Astrocyte (in vitro differentiated cells and primary cell): ENCODE results near the gene UBLCP1. TPM values are rescaled to one million over a fixed set of nuclear protein-coding genes. Genes with fewer than 3 reads are reported as not detected.
"Not testable (repeated sequence)": the region's sequence is repeated elsewhere in the genome, so short reads cannot be mapped to it uniquely, and the experiment has no call there.

Experiments used
- DNase-seq: peaks from one replicate; pipeline ENCODE4 v3.0.0-alpha.2; 2010; ENCODE audit warnings: low read depth
- FAIRE-seq: peaks from 2 replicates; lab custom pipeline; 2011; peaks lifted over from hg19 to GRCh38; lab: Jason Lieb, UNC
- H2AFZ ChIP-seq: 2 replicates; pipeline ENCODE4 v1.6.0; 2012; ENCODE audit warnings: low read depth, low read length, inconsistent platforms
- H3K27ac ChIP-seq: 2 replicates; pipeline ENCODE4 v1.5.1; 2011; ENCODE audit warnings: low read depth, low read length, inconsistent platforms
- H3K27me3 ChIP-seq: 2 replicates; pipeline ENCODE4 v1.6.0; 2011; ENCODE audit warnings: low read length, inconsistent platforms; ENCODE audit not compliant: insufficient read depth
- H3K36me3 ChIP-seq: 2 replicates; pipeline ENCODE4 v1.5.1; 2011; ENCODE audit warnings: low read length, inconsistent platforms; ENCODE audit not compliant: insufficient read depth
- H3K4me1 ChIP-seq: 2 replicates; pipeline ENCODE4 v1.5.1; 2011; ENCODE audit warnings: low read length, inconsistent platforms; ENCODE audit not compliant: insufficient read depth
- H3K4me2 ChIP-seq: 2 replicates; pipeline ENCODE4 v1.6.0; 2012; ENCODE audit warnings: low read length, inconsistent platforms
- H3K4me3 ChIP-seq: 2 replicates; pipeline ENCODE4 v1.5.1; 2011; ENCODE audit warnings: low read depth, mild to moderate bottlenecking, low read length, inconsistent platforms; ENCODE audit not compliant: insufficient read depth
- H3K79me2 ChIP-seq: 2 replicates; pipeline ENCODE4 v1.6.0; 2012; ENCODE audit warnings: mild to moderate bottlenecking, low read length, inconsistent platforms; ENCODE audit not compliant: insufficient read depth
- H3K9ac ChIP-seq: 2 replicates; pipeline ENCODE4 v1.6.0; 2012; ENCODE audit warnings: mild to moderate bottlenecking, low read length, inconsistent platforms
- H3K9me3 ChIP-seq: 2 replicates; pipeline ENCODE4 v1.5.1; 2012; ENCODE audit warnings: low read depth, mild to moderate bottlenecking, low read length, inconsistent platforms; ENCODE audit not compliant: insufficient read depth
- H4K20me1 ChIP-seq: 2 replicates; pipeline ENCODE4 v1.6.0; 2012; ENCODE audit warnings: low read length, inconsistent platforms; ENCODE audit not compliant: insufficient read depth
- H3K27ac Mint-ChIP-seq: one replicate; pipeline ENCODE4 v1.8.0; 2021; ENCODE audit warnings: mild to moderate bottlenecking, mixed read lengths; ENCODE audit not compliant: unreplicated experiment
- H3K27me3 Mint-ChIP-seq: one replicate; pipeline ENCODE4 v1.8.0; 2021; ENCODE audit warnings: low read depth, mixed read lengths; ENCODE audit not compliant: unreplicated experiment
- H3K36me3 Mint-ChIP-seq: one replicate; pipeline ENCODE4 v1.8.0; 2021; ENCODE audit warnings: low read depth, mixed read lengths; ENCODE audit not compliant: unreplicated experiment
- H3K4me1 Mint-ChIP-seq: one replicate; pipeline ENCODE4 v1.8.0; 2021; ENCODE audit warnings: low read depth, mixed read lengths; ENCODE audit not compliant: unreplicated experiment
- H3K4me3 Mint-ChIP-seq: one replicate; pipeline ENCODE4 v1.8.0; 2021; ENCODE audit warnings: mild to moderate bottlenecking, moderate library complexity, mixed read lengths; ENCODE audit not compliant: unreplicated experiment
- H3K9me3 Mint-ChIP-seq: one replicate; pipeline ENCODE4 v1.8.0; 2021; ENCODE audit warnings: mild to moderate bottlenecking, mixed read lengths; ENCODE audit not compliant: unreplicated experiment
- CTCF ChIP-seq: IDR thresholded peaks from 2 replicates; pipeline ENCODE4 v1.5.1; 2011; ENCODE audit warnings: low read depth, mild to moderate bottlenecking, inconsistent platforms, low read length, moderate library complexity; ENCODE audit not compliant: insufficient read depth
- EZH2 ChIP-seq: IDR thresholded peaks from 2 replicates; pipeline ENCODE4 v1.6.1; 2012; ENCODE audit warnings: mild to moderate bottlenecking, low read length, inconsistent platforms; ENCODE audit not compliant: insufficient read depth
- total RNA-seq: library from RNA; stranded (reverse); gene quantifications from 2 replicates; pipeline ENCODE4 v1.2.1, GENCODE V29; 2021

Gene UBLCP1
- total RNA-seq, 1 donor from 2014 or later, result 31.3 TPM

DNA sequence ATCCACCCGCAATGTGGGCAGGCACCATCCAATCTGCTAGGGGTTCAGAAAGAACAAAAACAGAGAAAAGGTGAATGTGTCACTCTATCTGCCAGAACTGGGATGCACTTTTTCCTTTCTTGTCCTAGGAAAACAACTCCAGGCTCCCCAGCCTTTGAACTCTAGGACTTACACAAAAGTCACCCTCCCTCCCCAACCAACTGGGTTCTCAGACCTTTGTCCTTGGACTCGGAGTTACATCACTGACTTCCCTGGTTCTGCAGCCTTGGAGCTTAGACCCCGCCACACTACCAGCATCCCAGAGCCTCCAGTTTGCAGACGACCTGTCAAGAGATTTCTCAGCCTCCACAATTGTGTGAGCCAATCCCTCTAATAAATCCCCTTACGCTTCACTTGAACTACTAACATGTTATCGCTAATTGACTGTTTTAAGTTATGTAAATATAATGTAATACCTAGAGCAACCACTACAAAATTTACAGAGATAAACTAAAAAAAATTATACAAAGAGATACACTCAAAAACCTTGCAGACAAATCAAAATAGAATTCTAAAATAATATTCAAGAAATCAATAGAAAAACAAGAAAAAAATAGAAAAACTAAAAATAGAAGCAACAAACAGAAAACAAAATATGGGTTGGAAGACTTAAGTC, 5.3 kb upstream of the UBLCP1 start:
- Histone ChIP-seq H3K36me3 (no peaks in the 10 kb centered on the region), H3K4me3 (no peak overlapping the region), H3K4me1 (peaks cover 5% of the 10 kb centered on the region), H4K20me1 (no peaks in the 10 kb centered on the region), H3K9me3 (no peaks in the 10 kb centered on the region), H3K27me3 (no peaks in the 10 kb centered on the region), H3K27ac (no peak overlapping the region), H3K79me2 (peaks cover under 1% of the 10 kb centered on the region), H3K4me2 (no peak overlapping the region), H3K9ac (no peak overlapping the region), H2AFZ (no peak overlapping the region)
- H3K9me3 Mint-ChIP-seq, result no peaks in the 10 kb centered on the region
- H3K27me3 Mint-ChIP-seq, result peaks cover 2% of the 10 kb centered on the region
- peaks cover 2% of the 10 kb centered on the region for H3K4me1 Mint-ChIP-seq
- H3K36me3 Mint-ChIP-seq, result no peaks in the 10 kb centered on the region
- FAIRE-seq (no peak), DNase-seq (no peak)
- no peak for TF ChIP-seq CTCF
- no peak for TF ChIP-seq EZH2
- H3K27ac Mint-ChIP-seq, result no peak overlapping the region
- no peak overlapping the region for H3K4me3 Mint-ChIP-seq

DNA sequence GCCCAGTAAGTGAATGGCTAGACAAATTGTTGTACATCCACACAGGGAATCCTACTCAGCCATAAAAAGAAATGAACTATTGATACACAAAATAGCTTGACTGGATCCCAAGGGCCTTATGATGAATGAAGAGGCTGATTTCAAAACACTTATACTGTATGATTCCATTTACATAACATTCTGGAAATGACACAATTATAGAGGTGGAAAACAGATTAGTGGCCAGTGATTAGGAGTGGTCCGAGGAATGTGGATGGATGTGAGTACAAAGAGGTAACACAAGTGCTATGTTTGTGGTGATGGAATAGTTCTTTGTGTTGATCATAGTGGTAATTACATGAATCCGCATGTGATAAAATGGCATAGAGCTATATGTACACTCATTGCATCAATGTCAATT, 4.7 kb upstream of the UBLCP1 start:
- Histone ChIP-seq H3K79me2 (peaks cover 6% of the 10 kb centered on the region), H4K20me1 (no peaks in the 10 kb centered on the region), H3K9ac (no peak overlapping the region), H3K4me3 (no peak overlapping the region), H3K36me3 (no peaks in the 10 kb centered on the region), H3K4me2 (no peak overlapping the region), H3K9me3 (no peaks in the 10 kb centered on the region), H3K27ac (no peak overlapping the region), H3K4me1 (peaks cover 5% of the 10 kb centered on the region), H2AFZ (no peak overlapping the region), H3K27me3 (no peaks in the 10 kb centered on the region)
- Mint-ChIP-seq H3K4me3 (no peak overlapping the region), H3K27me3 (peaks cover 2% of the 10 kb centered on the region), H3K9me3 (no peaks in the 10 kb centered on the region), H3K27ac (no peak overlapping the region), H3K4me1 (peaks cover 2% of the 10 kb centered on the region), H3K36me3 (no peaks in the 10 kb centered on the region)
- FAIRE-seq (no peak), DNase-seq (no peak)
- TF ChIP-seq EZH2 (no peak), CTCF (no peak)

- H3K4me1 Mint-ChIP-seq, H3K27ac Mint-ChIP-seq, H3K27me3 Mint-ChIP-seq, H2AFZ ChIP-seq, H4K20me1 ChIP-seq, FAIRE-seq, H3K27me3 ChIP-seq, H3K4me3 Mint-ChIP-seq, DNase-seq, H3K36me3 Mint-ChIP-seq, H3K27ac ChIP-seq, H3K9me3 ChIP-seq, H3K36me3 ChIP-seq, H3K4me2 ChIP-seq, H3K9me3 Mint-ChIP-seq, H3K4me3 ChIP-seq, H3K9ac ChIP-seq: not testable (repeated sequence)
- H3K79me2 ChIP-seq, result peaks cover 25% of the 10 kb centered on the region
- H3K4me1 ChIP-seq, result peaks cover 13% of the 10 kb centered on the region
Observed at GRCh38 chr5:159260212-159260611, 2.9 kb upstream of the UBLCP1 start.
